H1 (cell line): ENCODE data around the gene SLC12A4. TPM values are rescaled to one million over a fixed set of nuclear protein-coding genes. Genes with fewer than 3 reads are reported as not detected.
A peak's percentile ranks its signal among the peaks of the same experiment; 100 is the strongest.

Source experiments
- CTCF ChIA-PET: fragments of 300-600 bp; sonication (Branson Sonifier 250); formaldehyde crosslinking; loops from one replicate; lab custom pipeline; 2021; ENCODE audit not compliant: partially characterized antibody; lab: Charles Lee
- POLR2A ChIA-PET: fragments of 300-600 bp; sonication (Branson Sonifier 250); formaldehyde crosslinking; loops from one replicate; lab custom pipeline; 2021; ENCODE audit warnings: inconsistent platforms; ENCODE audit not compliant: partially characterized antibody; lab: Charles Lee
- DNase-seq, 2 experiments: peaks; one replicate each; pipeline versions ENCODE4 v3.0.0 to v3.0.0-alpha.2; 2010 to 2022; ENCODE audit warnings: low spot score in 2 of 2, low read depth in 1 of 2, mixed read lengths in 1 of 2
- FAIRE-seq: peaks from 2 replicates; lab custom pipeline; 2011; peaks lifted over from hg19 to GRCh38; lab: Jason Lieb, UNC
- H2AFZ ChIP-seq: 2 replicates; pipeline ENCODE4 v1.8.1; 2012; ENCODE audit warnings: low read length, inconsistent platforms
- H2AK5ac ChIP-seq: 2 replicates; pipeline ENCODE4 v1.6.1; 2013; ENCODE audit warnings: low read depth, low read length
- H2BK120ac ChIP-seq: replicated peaks from 2 replicates; pipeline ENCODE3; 2013; ENCODE audit warnings: low read depth, low read length, inconsistent platforms
- H2BK12ac ChIP-seq: 2 replicates; pipeline ENCODE4 v1.6.1; 2013; ENCODE audit warnings: low read depth, low read length
- H2BK15ac ChIP-seq: 2 replicates; pipeline ENCODE4 v1.6.1; 2013; ENCODE audit warnings: low read length
- H2BK20ac ChIP-seq: 2 replicates; pipeline ENCODE4 v1.6.1; 2013; ENCODE audit warnings: low read length
- H2BK5ac ChIP-seq: 2 replicates; pipeline ENCODE4 v1.6.1; 2013; ENCODE audit warnings: low read depth, low read length
- H3K14ac ChIP-seq: 2 replicates; pipeline ENCODE4 v1.6.1; 2013; ENCODE audit warnings: inconsistent platforms; ENCODE audit not compliant: insufficient read length
- H3K18ac ChIP-seq: 2 replicates; pipeline ENCODE4 v1.6.1; 2013; ENCODE audit warnings: low read length; ENCODE audit errors: extremely low read depth
- H3K23ac ChIP-seq: 2 replicates; pipeline ENCODE4 v1.6.1; 2013; ENCODE audit warnings: inconsistent platforms; ENCODE audit not compliant: insufficient read length
- H3K23me2 ChIP-seq: 2 replicates; pipeline ENCODE4 v1.6.1; 2013; ENCODE audit warnings: low read depth, low read length
- H3K27ac ChIP-seq: 2 replicates; pipeline ENCODE4 v1.6.1; 2011; ENCODE audit warnings: low read depth, low read length, inconsistent platforms
- H3K27me3 ChIP-seq, 4 experiments: replicated peaks in 1 of 4; 1 replicate in 1 of 4; 2 replicates in 3 of 4; pipeline versions ENCODE4 v1.6.1 to v1.8.1; 2011 to 2013; ENCODE audit warnings: low read length in 3 of 4, mild to moderate bottlenecking in 3 of 4, inconsistent platforms in 2 of 4, mixed read lengths in 2 of 4, moderate library complexity in 1 of 4; ENCODE audit not compliant: control insufficient read depth in 3 of 4, insufficient read depth in 3 of 4; ENCODE audit errors: extremely low read depth in 1 of 4
- H3K36me3 ChIP-seq, 4 experiments: 2 replicates each; pipeline versions ENCODE4 v1.6.1 to v1.8.1; 2011 to 2013; ENCODE audit warnings: mild to moderate bottlenecking in 4 of 4, low read length in 3 of 4, moderate library complexity in 2 of 4, control low read depth in 1 of 4, inconsistent platforms in 1 of 4; ENCODE audit not compliant: insufficient read depth in 4 of 4, control insufficient read depth in 2 of 4
- H3K4ac ChIP-seq: replicated peaks from 2 replicates; pipeline ENCODE3; 2013; ENCODE audit warnings: low read length, low read depth, mixed read lengths, inconsistent platforms; ENCODE audit not compliant: insufficient read length
- H3K4me1 ChIP-seq, 4 experiments: replicated peaks in 1 of 4; 1 replicate in 1 of 4; 2 replicates in 3 of 4; pipeline versions ENCODE4 v1.6.1 to v1.8.1; 2011 to 2013; ENCODE audit warnings: low read length in 3 of 4, inconsistent platforms in 2 of 4, mixed read lengths in 1 of 4; ENCODE audit not compliant: insufficient read depth in 4 of 4, control insufficient read depth in 3 of 4
- H3K4me2 ChIP-seq, 2 experiments: 2 replicates each; pipeline versions ENCODE4 v1.6.1 to v1.8.1; 2011 to 2013; ENCODE audit warnings: low read depth in 2 of 2, low read length in 2 of 2, control low read depth in 1 of 2, inconsistent platforms in 1 of 2, mild to moderate bottlenecking in 1 of 2; ENCODE audit not compliant: insufficient read depth in 1 of 2
- H3K4me3 ChIP-seq, 4 experiments: fragments of 200-600, 300-600 bp in 1 of 4; sonication (generic), shearing (Covaris generic), sonication (Bioruptor Twin) in 1 of 4; 2 replicates each; pipeline versions ENCODE4 v1.5.1 to v1.8.1; 2011 to 2016; ENCODE audit warnings: low read length in 4 of 4, low read depth in 3 of 4, control low read depth in 2 of 4, inconsistent platforms in 2 of 4, mild to moderate bottlenecking in 2 of 4, mixed read lengths in 1 of 4, moderate library complexity in 1 of 4; ENCODE audit not compliant: insufficient read depth in 2 of 4; ENCODE audit errors: extremely low read depth in 1 of 4
- H3K56ac ChIP-seq: replicated peaks from 2 replicates; pipeline ENCODE3; 2013; ENCODE audit warnings: low read depth, mild to moderate bottlenecking, mixed read lengths, low read length, inconsistent platforms; ENCODE audit not compliant: insufficient read length
- H3K79me1 ChIP-seq: 2 replicates; pipeline ENCODE4 v1.6.1; 2013; ENCODE audit warnings: low read depth, low read length, control low read depth
- H3K79me2 ChIP-seq, 2 experiments: 2 replicates each; pipeline versions ENCODE4 v1.6.1 to v1.8.1; 2012 to 2013; ENCODE audit warnings: low read length in 2 of 2, mild to moderate bottlenecking in 2 of 2, inconsistent platforms in 1 of 2; ENCODE audit not compliant: insufficient read depth in 2 of 2, control insufficient read depth in 1 of 2
- H3K9ac ChIP-seq, 4 experiments: replicated peaks in 1 of 4; 1 replicate in 1 of 4; 2 replicates in 3 of 4; pipeline versions ENCODE4 v1.6.1 to v1.8.1; 2011 to 2013; ENCODE audit warnings: low read depth in 3 of 4, low read length in 3 of 4, control low read depth in 2 of 4, mild to moderate bottlenecking in 2 of 4, moderate library complexity in 2 of 4, inconsistent platforms in 1 of 4; ENCODE audit errors: extremely low read depth in 1 of 4
- H3K9me3 ChIP-seq, 2 experiments: 2 replicates each; pipeline versions ENCODE4 v1.6.1 to v1.8.1; 2012 to 2013; ENCODE audit warnings: mild to moderate bottlenecking in 2 of 2, moderate library complexity in 2 of 2, control low read depth in 1 of 2, inconsistent platforms in 1 of 2, low read depth in 1 of 2, low read length in 1 of 2, mixed read lengths in 1 of 2; ENCODE audit not compliant: insufficient read depth in 2 of 2
- H4K20me1 ChIP-seq, 2 experiments: replicated peaks in 1 of 2; 2 replicates each; pipeline versions ENCODE3 to v1.8.1; 2011 to 2013; ENCODE audit warnings: inconsistent platforms in 2 of 2, low read length in 2 of 2, mild to moderate bottlenecking in 1 of 2; ENCODE audit not compliant: insufficient read depth in 2 of 2, control insufficient read depth in 1 of 2
- H4K5ac ChIP-seq: 2 replicates; pipeline ENCODE4 v1.6.1; 2013; ENCODE audit warnings: low read length, low read depth, mixed read lengths, inconsistent platforms; ENCODE audit not compliant: insufficient read length
- H4K8ac ChIP-seq: 2 replicates; pipeline ENCODE4 v1.8.0; 2013; ENCODE audit warnings: mild to moderate bottlenecking, moderate library complexity, low read length, inconsistent platforms; ENCODE audit not compliant: insufficient read depth; ENCODE audit errors: extremely low read depth
- H4K91ac ChIP-seq: replicated peaks from 2 replicates; pipeline ENCODE3; 2013; ENCODE audit warnings: low read length, mixed read lengths, inconsistent platforms; ENCODE audit not compliant: insufficient read length
- WGBS, 2 experiments: shearing (Covaris generic) in 1 of 2; methylation state at CpG; one replicate each; pipeline versions ENCODE4 v1.1.6 to v1.1.7; 2013 to 2015; ENCODE audit warnings: low lambda C conversion rate in 2 of 2, mixed read lengths in 2 of 2, inconsistent platforms in 1 of 2, low coverage in 1 of 2, missing lambda C conversion rate in 1 of 2; ENCODE audit not compliant: insufficient replicate concordance in 2 of 2, insufficient coverage in 1 of 2, insufficient read length in 1 of 2; ENCODE audit errors: extremely low coverage in 1 of 2, missing lambda C conversion rate in 1 of 2; 5-methylcytosine and 5-hydroxymethylcytosine counted together
- polyA plus RNA-seq, 7 experiments: library from polyadenylated mRNA; depleted of rRNA in 3 of 7; stranded (reverse) in 5 of 7; unstranded in 2 of 7; fragments of >200 nt in 5 of 7; fragments of 200-250 nt in 2 of 7; gene quantifications; 1 replicate in 5 of 7; 2 replicates in 1 of 7; 4 replicates in 1 of 7; pipeline versions ENCODE4 v1.2.1 to v1.2.3, GENCODE V29; 2011 to 2013; ENCODE audit warnings: missing spikeins in 2 of 7, mixed read lengths in 2 of 7
- total RNA-seq: library from RNA; stranded (reverse); fragmentation: NEBNext Ultra II Directional; extraction: Animal tissue kit (Norgen Biotek cat#: 25700); gene quantifications from 2 replicates; pipeline ENCODE4 v1.2.1, GENCODE V29; 2021

Gene SLC12A4
- total and polyA plus RNA-seq, 2 of the 8 experiments (the other 6 are each of a cell fraction or from before 2014, with no cell fraction given) = 41.3 to 49.3 TPM

- 0 out of 2 replicates have a peak overlapping the region, but pooled peaks have one; percentile 32 for H3K18ac ChIP-seq
- H3K4me2 ChIP-seq = peak overlapping the region; percentile 75 to 77
- ChIA-PET POLR2A (interaction anchor here (0.7 to 3.9 kb wide), 10 partner anchors 10 to 270 kb away, joined by 3 to 26 read pairs (median 5); partner anchors contain the start of genes DDX28, DUS2 and PSMB10), CTCF (interaction anchor here (0.8 to 10.9 kb wide), 5 partner anchors 13 to 110 kb away, joined by 3 to 90 read pairs (median 7); partner anchors contain the start of genes DPEP3 and LCAT)
- DNase-seq (no peak), FAIRE-seq (no peak)
- no peak overlapping the region for H3K14ac ChIP-seq
- H2BK12ac ChIP-seq = peak overlapping the region; percentile 70; the same call in 1 of the 2 replicates
- peaks cover 20% of the 10 kb centered on the region; the same call in 1 of the 2 replicates for H3K79me1 ChIP-seq
- H3K56ac ChIP-seq = no peak overlapping the region
- H2BK5ac ChIP-seq = peak overlapping the region; percentile 90; the same call in 1 of the 2 replicates
- H3K4me1 ChIP-seq = peaks cover 6 to 25% (median 19%) of the 10 kb centered on the region in 4 experiments
- H3K23ac ChIP-seq = no peak overlapping the region
- H3K23me2 ChIP-seq = peaks cover 7% of the 10 kb centered on the region; the same call in 1 of the 2 replicates
- H4K91ac ChIP-seq = no peak overlapping the region
- peaks cover 0 to 4% of the 10 kb centered on the region in 2 experiments; a peak in 2 of 4 replicates for H3K79me2 ChIP-seq
- peak overlapping the region; percentile 14 to 68 (median 50); a peak in 5 of 7 replicates for H3K9ac ChIP-seq
- 39% methylated on average over 18 of the region's 18 CpGs; no CpG with 5 or more reads in 1 of the 2 experiments for WGBS, 2 experiments
- no peak overlapping the region for H2BK20ac ChIP-seq
- H3K36me3 ChIP-seq = peaks cover 0 to 4% (median 1%) of the 10 kb centered on the region in 4 experiments; a peak in 2 of 8 replicates
- H3K27me3 ChIP-seq = no peaks in the 10 kb centered on the region
- H4K20me1 ChIP-seq = peaks cover 0 to 21% of the 10 kb centered on the region in 2 experiments
- H2BK120ac ChIP-seq = no peak overlapping the region
- no peak overlapping the region for H4K5ac ChIP-seq
- peak overlapping the region; percentile 48 to 67 (median 64) for H3K4me3 ChIP-seq
- H2AFZ ChIP-seq = no peak overlapping the region
- no peaks in the 10 kb centered on the region for H3K9me3 ChIP-seq
- H3K27ac ChIP-seq = no peak overlapping the region
- H4K8ac ChIP-seq = no peak overlapping the region
- 0 out of 2 replicates have a peak overlapping the region, but pooled peaks have one; percentile 12 for H2BK15ac ChIP-seq
- H3K4ac ChIP-seq = no peak overlapping the region
- H2AK5ac ChIP-seq = peak overlapping the region; percentile 71
Measured at GRCh38 chr16:67967183-67967957, 1.1 kb downstream of the SLC12A4 start.
